Endodermal cell (in vitro differentiated cells): ENCODE measurements around the gene RAB28. TPM values are rescaled to one million over a fixed set of nuclear protein-coding genes. Genes with fewer than 3 reads are reported as not detected.

Experiments used
- DNase-seq: peaks from one replicate; pipeline ENCODE4 v3.0.0-alpha.2; 2017
- H3K27ac ChIP-seq: 2 replicates; pipeline ENCODE4 v1.5.1; 2013; ENCODE audit warnings: mild to moderate bottlenecking, low read depth, low read length, moderate library complexity
- H3K27me3 ChIP-seq: 2 replicates; pipeline ENCODE4 v1.6.1; 2013; ENCODE audit warnings: mild to moderate bottlenecking, low read length, moderate library complexity; ENCODE audit not compliant: insufficient read depth, control insufficient read depth, poor library complexity, severe bottlenecking
- H3K36me3 ChIP-seq: 2 replicates; pipeline ENCODE4 v1.7.0; 2013; ENCODE audit warnings: mild to moderate bottlenecking, low read length, moderate library complexity; ENCODE audit not compliant: control insufficient read depth, insufficient read depth
- H3K4me1 ChIP-seq: one replicate; pipeline ENCODE4 v1.7.0; 2013; ENCODE audit warnings: low read length; ENCODE audit not compliant: control insufficient read depth, insufficient read depth
- H3K4me3 ChIP-seq: 2 replicates; pipeline ENCODE4 v1.5.1; 2013; ENCODE audit warnings: mild to moderate bottlenecking, low read length, moderate library complexity
- H3K9ac ChIP-seq: 2 replicates; pipeline ENCODE4 v1.6.1; 2013; ENCODE audit warnings: mild to moderate bottlenecking, low read length, moderate library complexity; ENCODE audit not compliant: poor library complexity, severe bottlenecking; ENCODE audit errors: extremely low read depth
- H3K9me3 ChIP-seq: 2 replicates; pipeline ENCODE4 v1.6.1; 2013; ENCODE audit warnings: mild to moderate bottlenecking, low read length, moderate library complexity; ENCODE audit not compliant: control insufficient read depth
- H3K27ac Mint-ChIP-seq: 2 replicates; pipeline ENCODE4 v1.8.0; 2020; ENCODE audit warnings: mixed read lengths
- H3K27me3 Mint-ChIP-seq: 2 replicates; pipeline ENCODE4 v1.8.0; 2021; ENCODE audit warnings: mild to moderate bottlenecking, mixed read lengths; ENCODE audit not compliant: insufficient read depth
- H3K36me3 Mint-ChIP-seq: 2 replicates; pipeline ENCODE4 v1.8.0; 2020; ENCODE audit warnings: low read depth, mixed read lengths
- H3K4me1 Mint-ChIP-seq: 2 replicates; pipeline ENCODE4 v1.8.0; 2020; ENCODE audit warnings: mixed read lengths
- H3K4me3 Mint-ChIP-seq: 2 replicates; pipeline ENCODE4 v1.8.0; 2020; ENCODE audit warnings: mild to moderate bottlenecking, moderate library complexity, mixed read lengths
- H3K9me3 Mint-ChIP-seq: 2 replicates; pipeline ENCODE4 v1.8.0; 2020; ENCODE audit warnings: mild to moderate bottlenecking, mixed read lengths
- CTCF ChIP-seq: fragments of 200-600 bp; sonication (generic); conservative IDR thresholded peaks from 2 replicates; pipeline ENCODE4 v1.5.0; 2021; ENCODE audit warnings: antibody characterized with exemption, mild to moderate bottlenecking
- WGBS, 2 experiments: methylation state at CpG; one replicate each; pipeline versions ENCODE4 v1.1.5 to v1.1.7; 2013; ENCODE audit warnings: missing lambda C conversion rate in 2 of 2, mixed read lengths in 1 of 2; ENCODE audit not compliant: insufficient coverage in 1 of 2, insufficient read length in 1 of 2; 5-methylcytosine and 5-hydroxymethylcytosine counted together
- total RNA-seq, 2 donors: library from RNA; stranded (reverse); fragmentation: NEBNext Ultra II Directional in 1 of 2; extraction: Animal tissue kit (Norgen Biotek cat#: 25700) in 1 of 2; gene quantifications; 2 replicates in 1 of 2; 3 replicates in 1 of 2; pipeline ENCODE4 v1.2.1, GENCODE V29; 2021

RAB28 gene
- total RNA-seq, 2 donors from 2014 or later: 24.6 to 25.7 TPM

GRCh38 chr4:13530823-13531624 is 46.9 kb upstream of the RAB28 start:
- H3K36me3 ChIP-seq: no peaks in the 10 kb centered on the region
- WGBS, 2 experiments: 40 to 41% methylated on average over 11 to 35 of the region's 35 CpGs
- H3K4me1 ChIP-seq: no peaks in the 10 kb centered on the region
- H3K9ac ChIP-seq: no peak overlapping the region
- H3K27me3 Mint-ChIP-seq: peaks cover 71% of the 10 kb centered on the region
- H3K4me3 ChIP-seq: no peak overlapping the region
- H3K9me3 Mint-ChIP-seq: no peaks in the 10 kb centered on the region
- DNase-seq: peak; percentile 90
- H3K27ac Mint-ChIP-seq: peak overlapping the region; percentile 66
- H3K27me3 ChIP-seq: peaks cover 99% of the 10 kb centered on the region
- H3K9me3 ChIP-seq: no peaks in the 10 kb centered on the region
- peaks cover 22% of the 10 kb centered on the region for H3K4me1 Mint-ChIP-seq
- H3K4me3 Mint-ChIP-seq: peak overlapping the region; percentile 30
- no peak for TF ChIP-seq CTCF
- no peak overlapping the region for H3K27ac ChIP-seq
- no peaks in the 10 kb centered on the region for H3K36me3 Mint-ChIP-seq

DNA sequence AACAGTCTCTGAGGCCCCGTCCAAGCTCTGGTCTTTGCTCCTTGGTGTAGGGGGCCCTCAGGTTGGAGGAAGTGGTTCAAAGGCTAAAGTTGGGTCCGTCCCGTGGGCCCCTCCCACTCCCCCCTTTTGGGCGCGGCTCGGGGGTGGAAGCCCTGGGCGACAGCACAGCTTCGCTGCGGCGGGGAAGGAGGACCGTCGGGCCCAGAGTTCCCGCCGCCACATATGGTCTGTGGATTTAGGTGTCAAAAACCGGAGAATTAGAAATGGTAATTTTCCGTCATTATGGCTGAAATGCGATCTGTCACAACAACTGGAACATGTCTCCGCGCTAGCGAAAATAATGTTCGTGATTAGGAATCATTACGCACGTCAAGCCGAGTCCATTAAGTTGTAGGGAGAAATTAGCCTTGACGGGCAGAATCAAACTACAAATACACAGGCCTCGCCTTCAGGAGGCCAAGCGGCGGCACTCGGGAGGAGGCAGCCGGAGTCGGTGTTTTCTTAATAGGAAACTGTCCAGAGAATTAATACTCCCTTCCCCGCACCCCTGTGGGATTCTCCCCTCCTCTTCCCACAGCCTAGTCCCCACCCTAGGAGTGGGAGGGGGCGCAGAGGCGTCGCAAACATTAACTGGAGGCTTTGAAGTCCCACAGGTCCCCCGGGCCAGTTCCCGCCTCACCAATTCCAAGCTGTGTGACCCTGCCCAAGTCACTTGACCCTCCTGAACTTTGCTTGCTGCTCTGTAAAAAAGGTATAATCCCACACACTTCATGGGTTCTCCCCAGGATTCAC is 45.2 kb upstream of the RAB28 start:
- H3K27ac ChIP-seq: no peak overlapping the region
- no peak overlapping the region for H3K27ac Mint-ChIP-seq
- 77 to 93% methylated on average over 21 to 37 of the region's 37 CpGs for WGBS, 2 experiments

DNA sequence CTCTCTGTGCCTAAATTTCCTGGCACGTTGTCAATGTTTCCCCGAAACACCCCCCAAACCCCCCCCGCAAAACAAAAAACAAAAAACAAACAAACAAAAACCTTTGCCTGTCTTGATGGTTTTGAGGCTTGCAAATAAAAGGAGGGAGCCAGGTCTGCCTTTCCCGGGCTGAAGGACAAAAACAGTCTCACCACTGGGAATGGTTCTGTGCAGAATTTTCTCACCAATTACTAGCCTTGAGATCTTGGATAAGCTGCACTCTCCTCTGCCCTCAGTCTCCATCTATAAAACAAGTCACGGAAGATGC is 44.6 kb upstream of the RAB28 start:
- no peak overlapping the region for H3K4me3 ChIP-seq
- 56 to 88% methylated on average over 1 to 5 of the region's 5 CpGs for WGBS, 2 experiments
- no peak overlapping the region for H3K4me3 Mint-ChIP-seq
- no peaks in the 10 kb centered on the region for H3K36me3 Mint-ChIP-seq
- no peak for DNase-seq
- H3K27ac ChIP-seq: no peak overlapping the region
- peaks cover 10% of the 10 kb centered on the region for H3K9me3 Mint-ChIP-seq
- H3K4me1 Mint-ChIP-seq: peaks cover 20% of the 10 kb centered on the region
- no peak for TF ChIP-seq CTCF
- H3K4me1 ChIP-seq: no peaks in the 10 kb centered on the region
- no peak overlapping the region for H3K9ac ChIP-seq
- H3K27me3 ChIP-seq: peaks cover 98% of the 10 kb centered on the region
- H3K27me3 Mint-ChIP-seq: peaks cover 64% of the 10 kb centered on the region
- no peaks in the 10 kb centered on the region for H3K36me3 ChIP-seq
- no peak overlapping the region for H3K27ac Mint-ChIP-seq
- H3K9me3 ChIP-seq: peaks cover 6% of the 10 kb centered on the region

More for the DNA sequence above, 45.2 kb upstream of the RAB28 start:
- DNase-seq: peak; percentile 47
- no peaks in the 10 kb centered on the region for H3K36me3 ChIP-seq
- peaks cover 99% of the 10 kb centered on the region for H3K27me3 ChIP-seq
- peaks cover 20% of the 10 kb centered on the region for H3K4me1 Mint-ChIP-seq
- H3K4me3 ChIP-seq: no peak overlapping the region
- peaks cover 65% of the 10 kb centered on the region for H3K27me3 Mint-ChIP-seq
- H3K4me3 Mint-ChIP-seq: no peak overlapping the region
- no peaks in the 10 kb centered on the region for H3K4me1 ChIP-seq
- H3K36me3 Mint-ChIP-seq: no peaks in the 10 kb centered on the region
- H3K9ac ChIP-seq: no peak overlapping the region
- peaks cover 3% of the 10 kb centered on the region for H3K9me3 ChIP-seq
- peaks cover 4% of the 10 kb centered on the region for H3K9me3 Mint-ChIP-seq
- TF ChIP-seq CTCF: no peak
